ENCODE measurements around the gene POC1A. TPM values are rescaled to one million over a fixed set of nuclear protein-coding genes. Genes with fewer than 3 reads are reported as not detected.
"Not testable (repeated sequence)": the region's sequence is repeated elsewhere in the genome, so short reads cannot be mapped to it uniquely, and the experiment has no call there.

POC1A gene
- total RNA-seq, 1 experiment from 2014 or later: 35.0 TPM

GRCh38 chr3:52043750-52044149, 110.5 kb downstream of the POC1A start:
- H3K36me3 ChIP-seq (ENCODE audit: low read depth): no peaks in the 10 kb centered on the region
- H2AFZ ChIP-seq: no peak overlapping the region
- H3K27me3 ChIP-seq (ENCODE audit: insufficient read depth, low read depth): no peaks in the 10 kb centered on the region
- CTCF ChIA-PET: no interaction called here
- DNase-seq: no peak
- H3F3A ChIP-seq (ENCODE audit: insufficient read depth, low read depth): peaks cover 6% of the 10 kb centered on the region; the same call in 1 of the 2 replicates
- no peak overlapping the region for H3K27ac ChIP-seq
- H3K9me2 ChIP-seq (ENCODE audit: insufficient read depth): no peaks in the 10 kb centered on the region
- H3K4me2 ChIP-seq: no peak overlapping the region
- POLR2A ChIA-PET (ENCODE audit: unreplicated experiment): no interaction called here
- intact Hi-C loops (cut with micrococcal nuclease; ENCODE audit: unreplicated experiment): no loop called here
- no peaks in the 10 kb centered on the region for H4K20me1 ChIP-seq (ENCODE audit: insufficient read depth)
- H3K79me2 ChIP-seq (ENCODE audit: low read depth): no peaks in the 10 kb centered on the region
- H3K9me3 ChIP-seq (ENCODE audit: insufficient read depth, low read depth): no peaks in the 10 kb centered on the region
- H3K4me1 ChIP-seq (replicated peaks; ENCODE audit: insufficient read depth): peaks cover 25% of the 10 kb centered on the region
- BruUV-seq (replicated peaks): no TSS peak
- no peak for TF ChIP-seq EZH2 (IDR thresholded peaks at IDR 0.05; ENCODE audit: low read depth)
- TF ChIP-seq CTCF (conservative IDR thresholded peaks at IDR 0.05): no peak
- H3K4me3 ChIP-seq: no peak overlapping the region

- H4K20me1 ChIP-seq (ENCODE audit: insufficient read depth); H3K27me3 ChIP-seq (ENCODE audit: insufficient read depth, low read depth); BruUV-seq (replicated peaks); H3K4me2 ChIP-seq; H3K36me3 ChIP-seq (ENCODE audit: low read depth); intact Hi-C loops (cut with micrococcal nuclease; ENCODE audit: unreplicated experiment); H3K9me3 ChIP-seq (ENCODE audit: insufficient read depth, low read depth); H3F3A ChIP-seq (ENCODE audit: insufficient read depth, low read depth); H2AFZ ChIP-seq; H3K4me3 ChIP-seq; H3K79me2 ChIP-seq (ENCODE audit: low read depth); H3K9me2 ChIP-seq (ENCODE audit: insufficient read depth); CTCF ChIA-PET; H3K27ac ChIP-seq; DNase-seq; POLR2A ChIA-PET (ENCODE audit: unreplicated experiment): not testable (repeated sequence)
- H3K4me1 ChIP-seq (replicated peaks; ENCODE audit: insufficient read depth): peaks cover 25% of the 10 kb centered on the region
Observed at GRCh38 chr3:52043039-52043438, 111.2 kb downstream of the POC1A start.

GRCh38 chr3:52041118-52041731, 113.0 kb downstream of the POC1A start:
- Histone ChIP-seq H3K79me2 (ENCODE audit: low read depth) (no peaks in the 10 kb centered on the region), H3K4me1 (replicated peaks; ENCODE audit: insufficient read depth) (peaks cover 11% of the 10 kb centered on the region), H3K9me3 (ENCODE audit: insufficient read depth, low read depth) (no peaks in the 10 kb centered on the region), H3K36me3 (ENCODE audit: low read depth) (no peaks in the 10 kb centered on the region), H4K20me1 (ENCODE audit: insufficient read depth) (no peaks in the 10 kb centered on the region), H3K27me3 (ENCODE audit: insufficient read depth, low read depth) (no peaks in the 10 kb centered on the region), H3K4me2 (no peak overlapping the region), H2AFZ (no peak overlapping the region), H3K27ac (no peak overlapping the region), H3F3A (ENCODE audit: insufficient read depth, low read depth) (no peaks in the 10 kb centered on the region), H3K9me2 (ENCODE audit: insufficient read depth) (no peaks in the 10 kb centered on the region), H3K4me3 (no peak overlapping the region)
- intact Hi-C loops (cut with micrococcal nuclease; ENCODE audit: unreplicated experiment): no loop called here
- TF ChIP-seq EZH2 (IDR thresholded peaks at IDR 0.05; ENCODE audit: low read depth) (no peak), CTCF (conservative IDR thresholded peaks at IDR 0.05) (no peak; the same call in 1 of the 2 replicates)
- CTCF ChIA-PET: interaction anchor here (0.9 kb wide), 1 partner anchor 15 kb away, joined by 6 read pairs; the partner anchor contains the start of gene DUSP7
- no peak for DNase-seq
- BruUV-seq (replicated peaks): no TSS peak
- POLR2A ChIA-PET (ENCODE audit: unreplicated experiment): interaction anchor here (0.6 kb wide), 1 partner anchor 54 kb away, joined by 5 read pairs; no protein-coding TSS in a partner anchor

Data from PC-9 (cell line).